OCI-LY1 (cell line): ENCODE measurements around the gene BPIFB4.

Experiments used
- EZH2 ChIP-seq: fragments of 200-600 bp; sonication (generic), shearing (Covaris generic); IDR thresholded peaks from 2 replicates; pipeline ENCODE4 v1.8.0; 2017; ENCODE audit warnings: borderline replicate concordance, mixed run types, mild to moderate bottlenecking, antibody characterized with exemption, low read length, moderate library complexity, mixed read lengths
- TF ChIP-seq, protein P1 (sequence below): fragments of 200-600 bp; sonication (generic), shearing (Covaris generic); IDR thresholded peaks from 2 replicates; pipeline ENCODE4 v1.5.1; 2017; ENCODE audit warnings: mild to moderate bottlenecking, antibody characterized with exemption, low read length, moderate library complexity, mixed read lengths

DNA sequence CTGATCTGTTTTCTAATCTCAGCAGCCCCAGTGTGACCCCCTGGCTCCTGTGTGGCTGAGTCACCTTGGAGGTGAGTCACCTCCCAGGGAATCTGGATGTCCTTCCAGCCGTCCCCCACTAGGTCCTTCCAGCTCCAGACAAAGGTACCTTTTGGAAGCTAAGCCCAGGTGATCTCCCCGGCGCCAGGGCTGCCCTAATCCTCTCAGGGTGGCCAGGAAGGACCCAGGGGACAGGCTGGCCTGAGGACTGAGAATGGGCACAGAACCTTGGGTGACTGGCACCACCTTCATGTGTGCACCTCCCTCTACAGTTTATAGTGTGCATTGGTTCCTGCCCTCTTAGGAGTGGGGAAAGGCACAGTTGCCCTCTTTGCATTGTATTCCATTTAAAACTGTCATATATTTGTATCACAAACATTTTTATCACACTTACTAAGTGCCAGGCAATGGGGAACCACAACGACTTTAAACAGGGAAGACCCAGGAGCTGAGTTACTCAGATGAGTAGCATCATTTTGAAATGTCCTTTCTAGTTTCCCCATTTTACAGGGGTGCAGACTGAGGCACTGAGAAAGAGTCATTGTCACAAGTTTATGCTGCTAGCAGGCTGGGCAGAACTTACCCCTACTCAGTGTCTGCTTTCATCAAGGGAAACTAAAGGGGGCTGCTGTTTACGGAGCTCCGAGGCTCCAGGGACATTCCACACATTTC, 2.6 kb upstream of the BPIFB4 start:
- TF ChIP-seq, protein P1, sequence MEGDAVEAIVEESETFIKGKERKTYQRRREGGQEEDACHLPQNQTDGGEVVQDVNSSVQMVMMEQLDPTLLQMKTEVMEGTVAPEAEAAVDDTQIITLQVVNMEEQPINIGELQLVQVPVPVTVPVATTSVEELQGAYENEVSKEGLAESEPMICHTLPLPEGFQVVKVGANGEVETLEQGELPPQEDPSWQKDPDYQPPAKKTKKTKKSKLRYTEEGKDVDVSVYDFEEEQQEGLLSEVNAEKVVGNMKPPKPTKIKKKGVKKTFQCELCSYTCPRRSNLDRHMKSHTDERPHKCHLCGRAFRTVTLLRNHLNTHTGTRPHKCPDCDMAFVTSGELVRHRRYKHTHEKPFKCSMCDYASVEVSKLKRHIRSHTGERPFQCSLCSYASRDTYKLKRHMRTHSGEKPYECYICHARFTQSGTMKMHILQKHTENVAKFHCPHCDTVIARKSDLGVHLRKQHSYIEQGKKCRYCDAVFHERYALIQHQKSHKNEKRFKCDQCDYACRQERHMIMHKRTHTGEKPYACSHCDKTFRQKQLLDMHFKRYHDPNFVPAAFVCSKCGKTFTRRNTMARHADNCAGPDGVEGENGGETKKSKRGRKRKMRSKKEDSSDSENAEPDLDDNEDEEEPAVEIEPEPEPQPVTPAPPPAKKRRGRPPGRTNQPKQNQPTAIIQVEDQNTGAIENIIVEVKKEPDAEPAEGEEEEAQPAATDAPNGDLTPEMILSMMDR, result peak; percentile 61
- no peak for TF ChIP-seq EZH2
